NT2/D1 (cell line): ENCODE data around the gene DPYSL5.
"Not testable (repeated sequence)": the region's sequence is repeated elsewhere in the genome, so short reads cannot be mapped to it uniquely, and the experiment has no call there.

ENCODE experiments used
- SUZ12 ChIP-seq: IDR thresholded peaks from 2 replicates; pipeline ENCODE4 v1.6.1; 2011; ENCODE audit not compliant: insufficient read length, insufficient read depth; ENCODE audit errors: extremely low read depth
- YY1 ChIP-seq: IDR thresholded peaks from 2 replicates; pipeline ENCODE4 v1.6.1; 2011; ENCODE audit not compliant: insufficient read length, insufficient read depth
- ZNF274 ChIP-seq: IDR thresholded peaks from 2 replicates; pipeline ENCODE4 v1.6.1; 2011; ENCODE audit warnings: mild to moderate bottlenecking, low read depth, low read length

GRCh38 chr2:26882220-26882619, 34.3 kb downstream of the DPYSL5 start:
- not testable (repeated sequence) for TF ChIP-seq YY1, SUZ12, ZNF274
